ENCODE measurements around the gene MAS1.

DNA sequence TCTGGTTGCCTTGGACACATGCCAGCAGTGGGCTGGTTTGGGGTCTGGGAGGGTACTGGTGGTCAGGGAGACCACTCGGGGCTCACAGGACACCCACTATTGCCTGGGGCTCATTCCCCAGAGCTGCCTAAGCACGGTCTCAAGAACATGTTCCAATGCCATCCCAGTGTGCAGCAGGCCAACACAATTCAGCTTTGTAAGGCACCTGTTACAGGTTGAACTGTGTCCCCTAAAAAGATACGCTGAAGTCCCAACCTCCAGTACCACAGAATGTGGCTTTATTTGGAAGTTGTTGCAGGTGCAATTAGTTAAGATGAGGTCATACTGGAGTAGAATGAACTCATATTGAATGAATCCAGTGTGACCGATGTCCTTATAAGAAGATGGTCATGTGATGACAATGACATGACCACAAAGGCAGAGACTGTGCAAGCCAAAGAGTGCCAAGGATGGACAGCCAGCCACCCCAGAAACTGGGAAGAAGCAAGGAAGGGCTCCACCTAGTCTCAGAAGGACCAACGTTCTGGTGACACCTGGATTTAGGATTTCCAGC is 13.5 kb upstream of the MAS1 start:
- no peak for TF ChIP-seq CTCF (optimal IDR thresholded peaks at IDR 0.05 in 1 of 3, IDR thresholded peaks at IDR 0.05 in 1 of 3, conservative IDR thresholded peaks at IDR 0.05 in 1 of 3; ENCODE audit: extremely low read depth in 1 of 3, insufficient read depth in 2 of 3, low read length in 3 of 3)
- TF ChIP-seq EZH2 (IDR thresholded peaks at IDR 0.05; ENCODE audit: low read length), result no peak
